Prostate gland (tissue), 2 donors: ENCODE data around the gene DPEP2. TPM values are rescaled to one million over a fixed set of nuclear protein-coding genes. Genes with fewer than 3 reads are reported as not detected.
"Not testable (repeated sequence)": the region's sequence is repeated elsewhere in the genome, so short reads cannot be mapped to it uniquely, and the experiment has no call there.

Experiments used
- DNase-seq: peaks from one replicate; pipeline ENCODE4 v3.0.0-alpha.2; 2019; ENCODE audit warnings: low spot score
- H3K27ac ChIP-seq, 2 donors: fragments of 200-600 bp; sonication (generic); 2 replicates each; pipeline ENCODE4 v1.5.1; 2017 to 2019
- H3K27me3 ChIP-seq: fragments of 200-600 bp; sonication (generic); replicated peaks from 2 replicates; pipeline ENCODE4 v1.5.1; 2019; ENCODE audit not compliant: insufficient read depth
- H3K36me3 ChIP-seq, 2 donors: fragments of 200-600 bp; sonication (generic); 1 replicate in 1 of 2; 2 replicates in 1 of 2; pipeline versions ENCODE4 v1.5.1 to v1.8.1; 2017 to 2019
- H3K4me1 ChIP-seq: fragments of 200-600 bp; sonication (generic); replicated peaks from 2 replicates; pipeline ENCODE4 v1.5.1; 2019
- H3K4me3 ChIP-seq, 2 donors: fragments of 200-600 bp; sonication (generic); 2 replicates each; pipeline ENCODE4 v1.5.1; 2017 to 2019
- H3K9me3 ChIP-seq: fragments of 200-600 bp; sonication (generic); 2 replicates; pipeline ENCODE4 v1.5.1; 2017
- CTCF ChIP-seq, 4 experiments: fragments of 200-600 bp in 2 of 4; fragments of 450-650 bp in 2 of 4; sonication (generic) in 2 of 4; IDR thresholded peaks; 1 replicate in 3 of 4; 2 replicates in 1 of 4; pipeline ENCODE4 v1.5.1; 2016 to 2019; ENCODE audit warnings: antibody characterized with exemption in 4 of 4, mild to moderate bottlenecking in 2 of 4, moderate library complexity in 2 of 4
- POLR2A ChIP-seq: fragments of 450-650 bp; IDR thresholded peaks from one replicate; pipeline ENCODE4 v1.6.1; 2016; ENCODE audit warnings: antibody characterized with exemption, mild to moderate bottlenecking
- POLR2AphosphoS5 ChIP-seq: sonication (generic); formaldehyde crosslinking; IDR thresholded peaks from one replicate; pipeline ENCODE4 v1.6.1; 2017; ENCODE audit warnings: antibody characterized with exemption
- WGBS: methylation state at CpG from one replicate; pipeline ENCODE4 v1.1.5; 2018; 5-methylcytosine and 5-hydroxymethylcytosine counted together
- intact Hi-C: fragments of 100-400 bp; cut with DNase I; formaldehyde crosslinking; loops from one replicate; pipeline ENCODE4 v1.14.2; 2022
- total RNA-seq, 2 donors: library from RNA; depleted of rRNA; stranded (reverse); fragments of >200 nt; gene quantifications; one replicate each; pipeline ENCODE4 v1.1.0, GENCODE V29; 2016

Gene DPEP2
- total RNA-seq, 2 donors from 2014 or later = 0.41 to 2.4 TPM

- H3K27ac ChIP-seq = no peak overlapping the region
- H3K4me3 ChIP-seq = no peak overlapping the region
- H3K9me3 ChIP-seq = no peaks in the 10 kb centered on the region
- H3K36me3 ChIP-seq = no peaks in the 10 kb centered on the region
- intact Hi-C loops = no loop called here
- no peak for DNase-seq
- peaks cover 12% of the 10 kb centered on the region for H3K4me1 ChIP-seq
- 93% methylated on average over 10 of the region's 10 CpGs for WGBS
- H3K27me3 ChIP-seq = no peaks in the 10 kb centered on the region
- TF ChIP-seq POLR2A (no peak), POLR2AphosphoS5 (no peak), CTCF (IDR thresholded peaks at IDR 0.05) (no peak)
Observed at GRCh38 chr16:68021490-68021889, 22.2 kb upstream of the DPEP2 start.

GRCh38 chr16:68019167-68019680 lies 19.9 kb upstream of the DPEP2 start:
- Histone ChIP-seq H3K4me1 (peaks cover 12% of the 10 kb centered on the region), H3K36me3 (no peaks in the 10 kb centered on the region), H3K4me3 (no peak overlapping the region), H3K27me3 (no peaks in the 10 kb centered on the region), H3K9me3 (no peaks in the 10 kb centered on the region), H3K27ac (no peak overlapping the region)
- TF ChIP-seq CTCF (IDR thresholded peaks at IDR 0.05) = no peak
- TF ChIP-seq POLR2AphosphoS5 = no peak
- intact Hi-C loops = no loop called here
- 72% methylated on average over 8 of the region's 8 CpGs for WGBS
- no peak for DNase-seq

GRCh38 chr16:68015681-68016080 lies 16.4 kb upstream of the DPEP2 start, which contains the start of gene DPEP2NB:
Gene DPEP2NB (minus strand): TSS chr16:68015911. CDS start chr16:68015770, 141 bp downstream.
- H3K4me1 ChIP-seq = no peaks in the 10 kb centered on the region
- H3K27me3 ChIP-seq = no peaks in the 10 kb centered on the region
- H3K4me3 ChIP-seq = no peak within 1 kb of the TSS
- no peak for DNase-seq
- H3K36me3 ChIP-seq = no peaks in the 10 kb centered on the region
- no peak within 1 kb of the TSS for H3K27ac ChIP-seq
- no peak for TF ChIP-seq CTCF (IDR thresholded peaks at IDR 0.05)
- TF ChIP-seq POLR2A = no peak
- TF ChIP-seq POLR2AphosphoS5 = no peak
- H3K9me3 ChIP-seq = no peaks in the 10 kb centered on the region
- 80% methylated on average over 5 of the region's 5 CpGs for WGBS
- intact Hi-C loops = no loop called here

GRCh38 chr16:68013440-68013839 lies 14.2 kb upstream of the DPEP2 start:
- no peak for DNase-seq
- H3K4me3 ChIP-seq = no peak overlapping the region
- no peak for TF ChIP-seq POLR2AphosphoS5
- TF ChIP-seq CTCF (IDR thresholded peaks at IDR 0.05) = no peak
- no peak for TF ChIP-seq POLR2A

GRCh38 chr16:68009872-68010271 lies 10.6 kb upstream of the DPEP2 start:
- intact Hi-C loops, H3K9me3 ChIP-seq: not testable (repeated sequence)
- WGBS = 91% methylated on average over 4 of the region's 4 CpGs

More at GRCh38 chr16:68013440-68013839, 14.2 kb upstream of the DPEP2 start:
- no peaks in the 10 kb centered on the region for H3K9me3 ChIP-seq
- intact Hi-C loops = no loop called here
- 36% methylated on average over 1 of the region's 1 CpG for WGBS
- no peaks in the 10 kb centered on the region for H3K4me1 ChIP-seq
- H3K27ac ChIP-seq = no peak overlapping the region
- no peaks in the 10 kb centered on the region for H3K27me3 ChIP-seq
- no peaks in the 10 kb centered on the region for H3K36me3 ChIP-seq

More at GRCh38 chr16:68009872-68010271, 10.6 kb upstream of the DPEP2 start:
- not testable (repeated sequence) for H3K4me3 ChIP-seq, DNase-seq, H3K36me3 ChIP-seq, H3K27me3 ChIP-seq, H3K27ac ChIP-seq, H3K4me1 ChIP-seq
